GM12891 (cell line): ENCODE data around the gene CABP7.

Experiments
- POLR2A ChIP-seq: IDR thresholded peaks from 2 replicates; pipeline ENCODE4 v1.6.1; 2011; ENCODE audit warnings: low read depth, low read length, control low read depth
- POLR2AphosphoS5 ChIP-seq: IDR thresholded peaks from 2 replicates; pipeline ENCODE4 v1.6.1; 2011; ENCODE audit warnings: low read depth, low read length, control low read depth
- TAF1 ChIP-seq: IDR thresholded peaks from 2 replicates; pipeline ENCODE4 v1.6.1; 2011; ENCODE audit warnings: low read depth, low read length, control low read depth

DNA sequence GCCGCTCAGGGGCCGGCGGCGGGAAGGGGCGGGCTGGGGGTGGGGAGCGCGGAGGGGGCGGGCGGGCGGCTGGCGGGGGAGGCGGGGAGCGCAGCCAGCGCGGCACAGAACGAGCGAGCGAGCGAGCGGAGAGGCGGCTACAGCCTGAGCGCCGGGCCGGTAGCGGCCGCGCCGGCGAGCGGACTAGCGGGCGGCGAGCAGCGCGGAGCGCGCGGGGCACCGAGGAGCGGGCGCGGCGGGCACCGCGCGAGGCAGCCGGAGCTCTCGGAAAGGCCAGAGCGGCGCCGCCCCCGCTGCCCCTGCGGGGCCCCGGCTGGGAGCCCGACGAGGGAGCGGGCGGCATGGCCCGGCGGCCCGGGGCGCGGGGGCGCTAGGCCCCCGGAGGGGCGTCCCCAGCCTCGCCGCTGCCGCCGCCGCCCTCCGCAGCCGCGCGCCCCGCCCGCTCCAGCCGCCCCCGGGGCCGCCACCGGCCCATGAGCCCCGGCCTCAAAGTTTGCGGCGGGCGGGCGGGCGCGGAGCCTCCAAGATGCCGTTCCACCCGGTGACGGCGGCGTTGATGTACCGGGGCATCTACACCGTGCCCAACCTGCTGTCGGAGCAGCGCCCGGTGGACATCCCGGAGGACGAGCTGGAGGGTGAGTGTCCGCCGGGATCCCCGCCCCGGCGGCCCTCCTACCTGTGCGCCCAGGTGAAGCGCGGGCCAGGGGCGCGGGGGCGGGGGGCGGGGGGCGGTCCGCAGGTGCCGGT, at the start of gene CABP7:
- TF ChIP-seq POLR2A (no peak), TAF1 (no peak), POLR2AphosphoS5 (no peak)
